Smooth muscle cell (in vitro differentiated cells): ENCODE results near the gene SNX14. TPM values are rescaled to one million over a fixed set of nuclear protein-coding genes. Genes with fewer than 3 reads are reported as not detected.

ENCODE experiments used
- DNase-seq: peaks from one replicate; lab custom pipeline; 2025; ENCODE audit not compliant: unreplicated experiment; lab: John Stamatoyannopoulos, UW
- H2AFZ ChIP-seq: fragments of 200-600 bp; sonication (generic); 2 replicates; pipeline ENCODE4 v1.6.0; 2016; ENCODE audit warnings: antibody characterized with exemption, low read depth, mild to moderate bottlenecking
- H3F3A ChIP-seq: fragments of 200-600 bp; sonication (generic); 2 replicates; pipeline ENCODE4 v1.6.0; 2017; ENCODE audit warnings: antibody characterized with exemption, low read depth
- H3K27ac ChIP-seq: fragments of 200-600 bp; sonication (generic); 2 replicates; pipeline ENCODE4 v1.5.1; 2016; ENCODE audit warnings: low read depth, mild to moderate bottlenecking
- H3K27me3 ChIP-seq: fragments of 200-600 bp; sonication (generic); 2 replicates; pipeline ENCODE4 v1.6.1; 2016; ENCODE audit warnings: low read depth, mild to moderate bottlenecking
- H3K36me3 ChIP-seq: fragments of 200-600 bp; sonication (generic); 2 replicates; pipeline ENCODE4 v1.5.1; 2016; ENCODE audit warnings: low read depth
- H3K4me1 ChIP-seq: fragments of 200-600 bp; sonication (generic); 2 replicates; pipeline ENCODE4 v1.5.1; 2016; ENCODE audit warnings: low read depth
- H3K4me2 ChIP-seq: fragments of 200-600 bp; sonication (generic); 2 replicates; pipeline ENCODE4 v1.6.0; 2016; ENCODE audit warnings: mild to moderate bottlenecking
- H3K4me3 ChIP-seq: fragments of 200-600 bp; sonication (generic); 2 replicates; pipeline ENCODE4 v1.5.1; 2016; ENCODE audit warnings: mild to moderate bottlenecking
- H3K79me2 ChIP-seq: fragments of 200-600 bp; sonication (generic); 2 replicates; pipeline ENCODE4 v1.6.0; 2016; ENCODE audit warnings: low read depth, mild to moderate bottlenecking
- H3K9ac ChIP-seq: fragments of 200-600 bp; sonication (generic); 2 replicates; pipeline ENCODE4 v1.6.0; 2016; ENCODE audit warnings: low read depth
- H3K9me3 ChIP-seq: fragments of 200-600 bp; sonication (generic); replicated peaks from 2 replicates; pipeline ENCODE4 v1.5.1; 2016; ENCODE audit warnings: low read depth
- H4K20me1 ChIP-seq: fragments of 200-600 bp; sonication (generic); 2 replicates; pipeline ENCODE4 v1.6.0; 2016; ENCODE audit warnings: low read depth
- CTCF ChIP-seq: fragments of 200-600 bp; sonication (generic); IDR thresholded peaks from 2 replicates; pipeline ENCODE4 v1.5.1; 2017; ENCODE audit warnings: borderline replicate concordance, mild to moderate bottlenecking, antibody characterized with exemption; ENCODE audit not compliant: insufficient read depth, poor library complexity, severe bottlenecking
- WGBS: methylation state at CpG from one replicate; pipeline ENCODE4 v1.1.7; 2016; ENCODE audit warnings: low lambda C conversion rate; 5-methylcytosine and 5-hydroxymethylcytosine counted together
- polyA plus RNA-seq: library from polyadenylated mRNA; unstranded; fragments of >200 nt; fragmentation: Nextera tagmentation; extraction: Ambion mirVana; gene quantifications from 2 replicates; pipeline ENCODE4 v1.2.1, GENCODE V29; 2016
- total RNA-seq: library from RNA; depleted of rRNA; stranded (reverse); fragments of >200 nt; gene quantifications from 2 replicates; pipeline ENCODE4 v1.2.3, GENCODE V29; 2014

SNX14 gene
- total and polyA plus RNA-seq, 2 experiments from 2014 or later, result 53.0 to 134 TPM

- Histone ChIP-seq H4K20me1 (peaks cover 67% of the 10 kb centered on the region), H3K9ac (no peak overlapping the region), H2AFZ (no peak overlapping the region), H3K27me3 (no peaks in the 10 kb centered on the region), H3F3A (no peaks in the 10 kb centered on the region), H3K79me2 (peaks cover 87% of the 10 kb centered on the region), H3K4me2 (no peak overlapping the region), H3K36me3 (peaks cover 8% of the 10 kb centered on the region), H3K4me3 (no peak overlapping the region), H3K9me3 (no peaks in the 10 kb centered on the region), H3K4me1 (no peaks in the 10 kb centered on the region), H3K27ac (no peak overlapping the region)
- WGBS, result 43% methylated on average over 1 of the region's 1 CpG
- TF ChIP-seq CTCF, result no peak
- no peak for DNase-seq
Observed at GRCh38 chr6:85580878-85581267, 12.8 kb downstream of the SNX14 start.

GRCh38 chr6:85580118-85580877 is 13.4 kb downstream of the SNX14 start:
- H3K9me3 ChIP-seq, result no peaks in the 10 kb centered on the region
- peaks cover 86% of the 10 kb centered on the region for H3K79me2 ChIP-seq
- peaks cover 73% of the 10 kb centered on the region for H4K20me1 ChIP-seq
- no peaks in the 10 kb centered on the region for H3K4me1 ChIP-seq
- H3F3A ChIP-seq, result no peaks in the 10 kb centered on the region
- H2AFZ ChIP-seq, result no peak overlapping the region
- no peak overlapping the region for H3K9ac ChIP-seq
- WGBS, result 90% methylated on average over 5 of the region's 5 CpGs
- no peak for TF ChIP-seq CTCF
- H3K4me2 ChIP-seq, result no peak overlapping the region
- no peaks in the 10 kb centered on the region for H3K27me3 ChIP-seq
- no peak for DNase-seq
- H3K4me3 ChIP-seq, result no peak overlapping the region
- H3K27ac ChIP-seq, result no peak overlapping the region
- peaks cover 8% of the 10 kb centered on the region for H3K36me3 ChIP-seq

GRCh38 chr6:85579581-85579980 is 14.1 kb downstream of the SNX14 start:
- Histone ChIP-seq H2AFZ (no peak overlapping the region), H4K20me1 (peaks cover 80% of the 10 kb centered on the region), H3K4me3 (no peak overlapping the region), H3K9ac (no peak overlapping the region), H3K36me3 (peaks cover 8% of the 10 kb centered on the region), H3K4me2 (no peak overlapping the region), H3K4me1 (no peaks in the 10 kb centered on the region), H3K27me3 (no peaks in the 10 kb centered on the region), H3F3A (no peaks in the 10 kb centered on the region), H3K79me2 (peaks cover 86% of the 10 kb centered on the region), H3K27ac (no peak overlapping the region), H3K9me3 (no peaks in the 10 kb centered on the region)
- WGBS, result 82% methylated on average over 4 of the region's 4 CpGs
- TF ChIP-seq CTCF, result no peak
- DNase-seq, result no peak

- 82% methylated on average over 2 of the region's 2 CpGs for WGBS
- Histone ChIP-seq H3K4me2 (no peak overlapping the region), H3K27ac (no peak overlapping the region), H3K27me3 (no peaks in the 10 kb centered on the region), H3K9ac (no peak overlapping the region), H3K36me3 (no peaks in the 10 kb centered on the region), H3K79me2 (peaks cover 84% of the 10 kb centered on the region), H4K20me1 (peaks cover 88% of the 10 kb centered on the region), H3K4me3 (no peak overlapping the region), H3K9me3 (no peaks in the 10 kb centered on the region), H2AFZ (no peak overlapping the region), H3K4me1 (no peaks in the 10 kb centered on the region), H3F3A (no peaks in the 10 kb centered on the region)
- no peak for TF ChIP-seq CTCF
- no peak for DNase-seq
Observed at GRCh38 chr6:85576476-85576875, 17.2 kb downstream of the SNX14 start.
